Measurements from ENCODE around the gene EXOSC1.
"Not testable (repeated sequence)": the region's sequence is repeated elsewhere in the genome, so short reads cannot be mapped to it uniquely, and the experiment has no call there.

Gene EXOSC1

GRCh38 chr10:97427571-97428179, 18.1 kb downstream of the EXOSC1 start:
- POLR2A ChIA-PET: interaction anchor here (0.7 to 0.8 kb wide), 2 partner anchors 12 to 289 kb away, joined by 3 to 5 read pairs; no protein-coding TSS in a partner anchor
- TF ChIP-seq, protein P1, sequence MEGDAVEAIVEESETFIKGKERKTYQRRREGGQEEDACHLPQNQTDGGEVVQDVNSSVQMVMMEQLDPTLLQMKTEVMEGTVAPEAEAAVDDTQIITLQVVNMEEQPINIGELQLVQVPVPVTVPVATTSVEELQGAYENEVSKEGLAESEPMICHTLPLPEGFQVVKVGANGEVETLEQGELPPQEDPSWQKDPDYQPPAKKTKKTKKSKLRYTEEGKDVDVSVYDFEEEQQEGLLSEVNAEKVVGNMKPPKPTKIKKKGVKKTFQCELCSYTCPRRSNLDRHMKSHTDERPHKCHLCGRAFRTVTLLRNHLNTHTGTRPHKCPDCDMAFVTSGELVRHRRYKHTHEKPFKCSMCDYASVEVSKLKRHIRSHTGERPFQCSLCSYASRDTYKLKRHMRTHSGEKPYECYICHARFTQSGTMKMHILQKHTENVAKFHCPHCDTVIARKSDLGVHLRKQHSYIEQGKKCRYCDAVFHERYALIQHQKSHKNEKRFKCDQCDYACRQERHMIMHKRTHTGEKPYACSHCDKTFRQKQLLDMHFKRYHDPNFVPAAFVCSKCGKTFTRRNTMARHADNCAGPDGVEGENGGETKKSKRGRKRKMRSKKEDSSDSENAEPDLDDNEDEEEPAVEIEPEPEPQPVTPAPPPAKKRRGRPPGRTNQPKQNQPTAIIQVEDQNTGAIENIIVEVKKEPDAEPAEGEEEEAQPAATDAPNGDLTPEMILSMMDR (IDR thresholded peaks at IDR 0.05; ENCODE audit: insufficient read depth, low read length, missing control alignments): no peak
- DNase-seq (ENCODE audit: low read depth, low spot score): no peak

DNA sequence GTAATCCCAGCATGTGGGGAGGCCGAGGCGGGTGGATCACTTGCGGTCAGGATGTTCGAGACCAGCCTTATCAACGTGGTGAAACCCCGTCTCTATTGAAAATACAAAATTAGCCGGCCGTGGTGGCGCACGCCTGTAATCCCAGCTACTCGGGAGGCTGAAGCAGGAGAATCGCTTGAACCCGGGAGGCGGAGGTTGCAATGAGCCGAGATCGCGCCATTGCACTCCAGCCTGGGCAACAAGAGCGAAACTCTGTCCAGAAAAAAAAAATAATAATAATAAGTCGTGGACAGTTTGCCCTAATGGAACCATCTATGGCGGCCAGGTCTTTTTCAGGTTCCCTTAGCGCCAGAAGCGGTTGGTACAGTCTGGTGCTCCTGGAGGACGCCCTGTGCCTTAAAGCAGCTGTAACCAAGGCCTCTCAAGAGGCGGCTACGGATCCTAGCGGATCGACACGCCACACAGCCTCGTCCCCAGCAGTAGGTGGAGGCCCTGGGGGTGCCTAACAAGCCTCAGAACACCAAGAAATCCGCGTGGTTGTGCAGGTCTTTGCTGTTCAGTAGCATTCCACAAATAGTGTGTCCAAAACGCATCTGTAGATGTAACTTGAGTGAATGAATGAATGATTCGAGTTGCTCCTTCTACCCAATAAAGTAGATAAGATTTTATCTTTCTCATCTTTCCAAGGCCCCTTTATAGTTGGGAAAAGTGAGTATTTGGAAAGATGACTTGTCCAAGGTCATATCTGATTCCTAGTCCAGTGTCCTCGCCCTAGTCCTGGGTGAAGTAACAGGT, 18.8 kb downstream of the EXOSC1 start:
- POLR2A ChIA-PET: no interaction called here
- DNase-seq (ENCODE audit: low read depth, low spot score): no peak

More at GRCh38 chr10:97427571-97428179, 18.1 kb downstream of the EXOSC1 start:
- CTCF ChIA-PET: interaction anchor here (0.6 to 1.5 kb wide), 5 partner anchors 8 to 48 kb away, joined by 3 read pairs; no protein-coding TSS in a partner anchor
- H3K4me3 ChIP-seq (ENCODE audit: low read depth, low read length): peak overlapping the region; percentile 96

GRCh38 chr10:97425964-97426775, 19.6 kb downstream of the EXOSC1 start, which contains the start of gene PGAM1:
PGAM1 (plus strand) TSS chr10:97426191; CDS start chr10:97426308, 117 bp downstream.
- POLR2A ChIA-PET: interaction anchor here (0.6 kb wide), 1 partner anchor 10 kb away, joined by 3 read pairs; no protein-coding TSS in a partner anchor
- DNase-seq (ENCODE audit: low read depth, low spot score): peak; percentile 66
- CTCF ChIA-PET: interaction anchor here (8.5 kb wide), 1 partner anchor 15 kb away, joined by 108 read pairs; no protein-coding TSS in a partner anchor
- peak within 1 kb of the TSS; percentile 96 for H3K4me3 ChIP-seq (ENCODE audit: low read depth, low read length)
- TF ChIP-seq, protein P1 (IDR thresholded peaks at IDR 0.05; ENCODE audit: insufficient read depth, low read length, missing control alignments): peak; percentile 98

More for the DNA sequence above, 18.8 kb downstream of the EXOSC1 start:
- H3K4me3 ChIP-seq (ENCODE audit: low read depth, low read length): peak overlapping the region; percentile 96
- TF ChIP-seq, protein P1 (IDR thresholded peaks at IDR 0.05; ENCODE audit: insufficient read depth, low read length, missing control alignments): no peak
- CTCF ChIA-PET: interaction anchor here (1.5 kb wide), 1 partner anchor 23 kb away, joined by 3 read pairs; no protein-coding TSS in a partner anchor

DNA sequence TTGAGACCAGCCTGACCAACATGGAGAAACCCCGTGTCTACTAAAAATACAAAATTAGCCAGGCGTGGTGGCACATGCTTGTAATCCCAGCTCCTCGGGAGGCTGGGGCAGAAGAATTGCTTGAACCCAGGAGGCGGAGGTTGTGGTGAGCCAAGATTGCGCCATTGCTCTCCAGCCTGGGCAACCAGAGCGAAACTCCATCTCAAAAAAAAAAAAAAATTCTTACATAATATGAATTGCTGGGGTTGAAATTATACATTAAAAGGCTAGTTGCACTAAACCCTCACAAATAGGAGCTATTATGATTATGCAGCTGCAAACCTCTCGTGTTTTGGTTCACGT, 22.1 kb downstream of the EXOSC1 start:
- not testable (repeated sequence) for H3K4me3 ChIP-seq (ENCODE audit: low read depth, low read length); DNase-seq (ENCODE audit: low read depth, low spot score)
- ChIA-PET POLR2A (interaction anchor here (1.3 to 1.4 kb wide), 2 partner anchors 9 to 11 kb away, joined by 3 to 6 read pairs; no protein-coding TSS in a partner anchor), CTCF (interaction anchor here (0.6 to 8.5 kb wide), 5 partner anchors 10 to 351 kb away, joined by 3 to 108 read pairs (median 8); partner anchors contain the start of gene RRP12)

DNA sequence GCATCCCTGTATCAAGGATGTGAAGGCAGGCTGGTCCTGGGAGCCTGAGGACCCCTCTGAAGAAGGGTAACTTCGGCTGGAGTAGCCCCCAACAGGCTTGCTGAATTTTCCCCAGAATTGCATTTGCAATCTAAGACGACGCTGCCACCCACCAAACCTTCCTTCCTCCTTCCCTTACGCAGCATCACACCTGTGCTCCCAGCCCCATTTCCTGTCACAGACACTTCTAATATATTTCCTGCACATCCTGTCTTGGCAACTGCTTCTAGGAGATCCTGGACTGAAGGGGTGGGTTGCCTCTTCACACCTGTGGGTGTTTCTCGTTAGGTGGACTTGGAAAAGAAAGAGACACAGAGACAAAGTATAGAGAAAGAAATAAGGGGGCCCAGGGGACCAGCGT, 29.2 kb downstream of the EXOSC1 start:
- TF ChIP-seq, protein P1 (IDR thresholded peaks at IDR 0.05; ENCODE audit: insufficient read depth, low read length, missing control alignments): no peak
- CTCF ChIA-PET: no interaction called here
- DNase-seq (ENCODE audit: low read depth, low spot score): no peak
- H3K4me3 ChIP-seq (ENCODE audit: low read depth, low read length): no peak overlapping the region
- POLR2A ChIA-PET: interaction anchor here (0.6 kb wide), 1 partner anchor 9 kb away, joined by 3 read pairs; the partner anchor contains the start of gene PGAM1

DNA sequence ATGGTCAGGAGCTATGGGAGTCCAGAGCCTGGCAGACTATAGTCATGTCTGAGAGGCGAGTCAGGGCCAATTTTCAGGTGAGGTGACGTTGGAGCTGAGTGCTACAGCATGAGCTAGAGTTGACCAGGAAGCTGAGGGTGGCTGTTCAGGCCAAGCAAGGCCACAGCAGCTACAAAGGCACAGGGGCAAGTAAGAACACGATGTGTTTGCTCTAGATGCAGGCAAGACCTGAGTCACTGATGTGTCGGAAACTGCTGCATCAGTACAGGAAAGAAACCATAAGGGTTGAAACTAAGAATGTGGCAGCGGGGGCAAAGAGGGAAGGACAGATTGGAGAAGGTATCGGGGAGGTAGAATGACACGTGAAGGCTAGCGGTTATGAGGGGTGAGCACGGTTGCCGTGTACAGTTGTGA, 32.9 kb downstream of the EXOSC1 start:
- no peak for DNase-seq (ENCODE audit: low read depth, low spot score)
- POLR2A ChIA-PET: no interaction called here
- CTCF ChIA-PET: interaction anchor here (2.3 to 9.6 kb wide), 2 partner anchors 9 to 12 kb away, joined by 9 to 108 read pairs; partner anchors contain the start of genes PGAM1 and RRP12
- TF ChIP-seq, protein P1 (IDR thresholded peaks at IDR 0.05; ENCODE audit: insufficient read depth, low read length, missing control alignments): no peak
- H3K4me3 ChIP-seq (ENCODE audit: low read depth, low read length): no peak overlapping the region

Measured in AG04449 (cell line).